GM06990 (cell line): ENCODE results near the gene DHX16.

Source experiments
- DNase-seq: peaks from one replicate; pipeline ENCODE4 v3.0.0-alpha.2; 2011; ENCODE audit not compliant: insufficient read length; ENCODE audit errors: extremely low read depth
- H3K27me3 ChIP-seq: replicated peaks from 2 replicates; pipeline ENCODE4 v1.6.0; 2011; ENCODE audit warnings: low read length; ENCODE audit not compliant: control insufficient read depth, insufficient read depth
- H3K36me3 ChIP-seq: 2 replicates; pipeline ENCODE4 v1.5.1; 2011; ENCODE audit warnings: low read length; ENCODE audit not compliant: control insufficient read depth, insufficient read depth
- H3K4me3 ChIP-seq: replicated peaks from 2 replicates; pipeline ENCODE4 v1.5.1; 2011; ENCODE audit warnings: low read depth, mild to moderate bottlenecking, control low read depth, low read length
- TF ChIP-seq, protein P1 (sequence below): IDR thresholded peaks from 2 replicates; pipeline ENCODE4 v1.5.1; 2011; ENCODE audit warnings: low read length, control low read depth, mild to moderate bottlenecking, inconsistent platforms; ENCODE audit not compliant: insufficient read depth, poor library complexity, severe bottlenecking

Gene DHX16

DNA sequence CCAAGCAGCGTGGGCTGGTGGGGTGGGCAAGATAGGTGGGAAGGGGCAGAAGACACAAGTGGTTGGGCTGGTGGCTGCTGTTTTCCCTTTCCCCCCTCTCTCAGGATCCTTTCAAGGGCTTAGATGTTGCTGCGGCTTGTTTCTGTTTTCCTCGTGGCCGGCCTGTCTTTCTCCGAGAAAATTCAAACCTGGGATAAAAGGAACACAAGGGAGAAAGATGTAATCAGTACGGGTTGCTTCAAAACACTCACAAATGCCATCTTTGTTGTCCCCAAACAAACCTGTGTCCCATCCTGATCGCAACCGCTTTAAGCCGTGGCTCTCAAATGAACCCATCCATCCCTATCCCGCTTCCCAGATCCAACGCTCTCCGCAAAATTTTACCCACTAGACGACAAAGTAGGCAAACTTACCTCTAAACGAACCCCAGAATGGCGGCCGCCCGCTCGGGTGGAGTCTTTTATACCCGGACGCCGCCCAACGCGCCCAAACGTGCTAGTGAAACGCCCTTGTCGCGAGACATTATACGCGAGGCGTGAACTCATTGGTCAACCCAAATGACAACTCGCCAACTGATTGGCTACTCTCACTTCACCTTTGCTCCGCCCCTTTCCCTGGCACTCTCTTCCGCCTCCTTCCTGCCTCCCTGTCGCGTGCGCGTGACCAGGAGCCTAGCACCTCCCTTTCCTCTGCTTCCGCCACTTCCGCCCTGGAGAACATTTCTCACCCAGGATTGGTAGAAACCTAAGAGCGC, 55.8 kb downstream of the DHX16 start, which contains the start of gene PPP1R10:
Gene PPP1R10, minus strand, starts transcription at position 433 of the 754 bp plus-strand sequence. CDS start 7,299 bp downstream, outside the sequence.
- TF ChIP-seq, protein P1, sequence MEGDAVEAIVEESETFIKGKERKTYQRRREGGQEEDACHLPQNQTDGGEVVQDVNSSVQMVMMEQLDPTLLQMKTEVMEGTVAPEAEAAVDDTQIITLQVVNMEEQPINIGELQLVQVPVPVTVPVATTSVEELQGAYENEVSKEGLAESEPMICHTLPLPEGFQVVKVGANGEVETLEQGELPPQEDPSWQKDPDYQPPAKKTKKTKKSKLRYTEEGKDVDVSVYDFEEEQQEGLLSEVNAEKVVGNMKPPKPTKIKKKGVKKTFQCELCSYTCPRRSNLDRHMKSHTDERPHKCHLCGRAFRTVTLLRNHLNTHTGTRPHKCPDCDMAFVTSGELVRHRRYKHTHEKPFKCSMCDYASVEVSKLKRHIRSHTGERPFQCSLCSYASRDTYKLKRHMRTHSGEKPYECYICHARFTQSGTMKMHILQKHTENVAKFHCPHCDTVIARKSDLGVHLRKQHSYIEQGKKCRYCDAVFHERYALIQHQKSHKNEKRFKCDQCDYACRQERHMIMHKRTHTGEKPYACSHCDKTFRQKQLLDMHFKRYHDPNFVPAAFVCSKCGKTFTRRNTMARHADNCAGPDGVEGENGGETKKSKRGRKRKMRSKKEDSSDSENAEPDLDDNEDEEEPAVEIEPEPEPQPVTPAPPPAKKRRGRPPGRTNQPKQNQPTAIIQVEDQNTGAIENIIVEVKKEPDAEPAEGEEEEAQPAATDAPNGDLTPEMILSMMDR: no peak

DNA sequence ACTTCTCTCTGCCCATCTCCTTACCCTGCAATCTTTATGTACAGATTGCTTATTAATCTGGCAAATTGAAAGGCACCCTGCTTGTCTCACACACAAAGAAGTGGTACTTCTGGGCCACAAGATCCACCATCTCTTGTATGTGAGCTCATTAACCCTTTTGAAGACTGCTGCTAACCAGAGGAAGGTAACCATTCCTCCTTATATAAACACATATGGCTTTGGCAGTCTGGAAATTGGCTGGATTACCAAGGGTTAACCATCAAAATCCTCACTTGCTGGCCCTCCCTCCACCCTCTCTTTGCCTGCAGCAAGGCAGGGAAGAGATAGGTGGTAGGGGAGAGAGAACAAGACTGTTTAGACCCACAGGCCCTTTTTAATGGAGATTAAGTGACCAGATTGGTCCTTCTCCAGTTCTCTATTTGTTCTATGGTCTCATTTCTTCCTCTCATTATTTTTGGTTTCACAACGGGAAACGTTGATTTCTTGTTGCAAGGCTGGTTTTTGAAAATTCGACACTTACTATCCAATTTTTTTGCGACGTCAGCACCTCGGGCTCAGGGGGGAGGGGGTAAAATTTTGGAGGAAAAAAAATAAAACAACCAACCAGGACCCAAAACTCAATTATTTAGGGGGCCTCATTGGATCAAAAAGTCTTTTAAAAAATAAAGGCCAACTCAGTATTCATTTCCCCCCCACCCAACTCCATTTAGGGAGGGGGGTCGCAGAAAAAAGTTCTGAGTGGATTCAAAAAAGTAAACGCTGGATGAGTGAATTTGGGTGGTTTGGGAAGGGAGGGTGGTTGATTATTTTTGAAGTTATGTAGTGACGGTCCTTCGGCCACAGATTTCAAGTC, 56.6 kb downstream of the DHX16 start:
- Histone ChIP-seq H3K4me3 (peak overlapping the region; percentile 97), H3K27me3 (no peaks in the 10 kb centered on the region), H3K36me3 (peaks cover 10% of the 10 kb centered on the region)
- peak; percentile 48 for DNase-seq
- TF ChIP-seq, protein P1: no peak

More for the DNA sequence above, 55.8 kb downstream of the DHX16 start, which contains the start of gene PPP1R10:
- no peaks in the 10 kb centered on the region for H3K27me3 ChIP-seq
- DNase-seq: peak; percentile 96
- peaks cover 10% of the 10 kb centered on the region for H3K36me3 ChIP-seq
- peak within 1 kb of the TSS; percentile 97 for H3K4me3 ChIP-seq

DNA sequence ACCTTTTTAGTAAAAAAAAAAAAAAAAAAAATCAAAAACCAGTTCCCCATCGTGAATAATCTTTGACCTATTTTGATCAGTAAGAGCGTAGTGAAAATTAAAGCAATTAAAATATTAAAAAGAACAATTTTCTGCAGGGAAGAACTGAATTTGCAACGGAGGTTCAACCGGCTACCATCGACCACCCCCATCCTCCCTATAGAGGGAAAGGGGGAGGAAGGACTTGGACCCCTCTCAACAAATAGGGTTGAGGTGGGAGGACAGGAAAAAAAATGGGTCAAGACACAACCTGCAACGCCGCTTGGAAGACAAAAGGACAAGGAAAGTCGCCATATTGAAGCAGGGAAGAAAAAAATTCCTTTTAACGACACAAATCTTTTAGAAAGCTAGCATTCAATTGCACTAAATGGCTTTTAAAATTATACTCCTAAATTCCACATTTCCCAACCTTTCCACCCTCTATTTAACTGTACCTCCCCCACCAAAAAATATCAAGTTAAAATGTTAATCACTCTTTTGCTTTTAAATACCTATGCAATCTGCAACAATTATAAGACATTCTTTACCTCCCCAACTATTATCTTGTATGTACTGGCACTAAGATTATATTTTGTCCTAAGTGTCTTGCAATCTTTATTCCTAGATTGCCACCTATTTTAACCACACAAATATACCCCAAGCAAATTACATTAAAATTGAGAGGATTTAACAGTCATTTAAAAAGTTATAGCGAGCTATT, 57.4 kb downstream of the DHX16 start:
- H3K36me3 ChIP-seq: peaks cover 10% of the 10 kb centered on the region
- peak; percentile 49 for DNase-seq
- TF ChIP-seq, protein P1: no peak

DNA sequence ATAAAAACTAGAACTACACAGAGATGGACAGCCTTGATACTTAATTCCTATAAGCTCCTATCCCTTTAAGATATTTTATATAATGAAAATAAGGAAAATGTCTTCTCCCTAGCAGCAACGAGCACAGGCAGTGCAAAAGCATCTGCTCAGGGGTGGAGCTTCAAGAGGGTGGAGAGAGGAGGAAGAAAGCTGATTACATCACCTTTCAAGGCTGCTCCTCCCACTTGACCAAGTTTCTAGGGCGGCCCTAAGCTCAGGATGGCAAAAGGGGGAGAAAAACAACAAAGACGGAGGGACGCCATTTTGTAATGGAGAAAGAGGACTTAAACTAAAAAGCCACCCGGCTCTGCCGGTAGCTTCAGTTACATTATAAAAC, 58.0 kb downstream of the DHX16 start:
- H3K36me3 ChIP-seq: peaks cover 10% of the 10 kb centered on the region
- TF ChIP-seq, protein P1: no peak

More for the DNA sequence above, 57.4 kb downstream of the DHX16 start:
- Histone ChIP-seq H3K27me3 (no peaks in the 10 kb centered on the region), H3K4me3 (peak overlapping the region; percentile 97)

DNA sequence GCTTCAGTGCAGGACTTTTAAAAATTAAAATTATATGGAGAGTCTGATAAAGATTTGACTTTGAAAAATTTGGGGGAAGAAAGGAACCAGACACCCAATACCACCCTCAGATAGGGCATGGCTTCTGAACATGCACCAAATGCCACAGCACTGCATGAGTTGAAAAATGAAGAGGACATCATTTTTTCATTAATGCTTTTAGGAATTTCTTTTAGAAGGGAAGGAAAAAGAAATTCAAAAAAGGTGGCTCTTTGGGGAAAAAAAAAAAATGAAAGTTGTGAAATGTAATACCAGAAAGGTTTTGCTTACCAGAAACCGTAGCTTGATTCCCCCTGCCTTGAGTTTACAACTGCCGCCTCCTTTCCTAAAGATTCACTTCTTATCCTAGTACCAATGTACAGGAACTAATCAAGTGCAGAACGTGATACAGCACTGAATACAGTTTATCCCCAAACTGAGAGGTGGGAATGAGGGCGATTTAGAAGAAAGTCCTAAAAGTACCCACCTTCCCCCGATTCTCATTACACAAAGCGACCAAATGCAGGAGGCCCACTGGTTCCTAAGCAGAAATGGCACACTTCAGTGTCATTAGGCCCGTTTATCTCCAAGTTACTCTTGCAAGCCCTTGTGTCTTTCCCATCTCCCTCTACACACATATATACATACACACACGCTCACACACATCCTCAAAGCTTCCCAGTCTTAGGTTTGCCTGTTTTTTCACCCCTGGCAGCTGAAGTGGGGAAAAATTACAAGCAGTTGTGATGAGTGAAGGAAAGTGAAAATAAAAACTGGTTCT, 58.6 kb downstream of the DHX16 start:
- Histone ChIP-seq H3K4me3 (peak overlapping the region; percentile 18), H3K36me3 (peaks cover 9% of the 10 kb centered on the region), H3K27me3 (no peaks in the 10 kb centered on the region)
- TF ChIP-seq, protein P1: no peak
- no peak for DNase-seq

More for the DNA sequence above, 58.0 kb downstream of the DHX16 start:
- Histone ChIP-seq H3K27me3 (no peaks in the 10 kb centered on the region), H3K4me3 (peak overlapping the region; percentile 97)
- DNase-seq: peak; percentile 84
